Cerebellar nuclear complex (tissue), 1 donor: ENCODE measurements around the gene PRKG2.
"Not testable (repeated sequence)": the region's sequence is repeated elsewhere in the genome, so short reads cannot be mapped to it uniquely, and the experiment has no call there.

Source experiments
- DNase-seq, 2 experiments: peaks; one replicate each; lab custom pipeline; 2025; lab: John Stamatoyannopoulos, UW

The PRKG2 gene, protein sequence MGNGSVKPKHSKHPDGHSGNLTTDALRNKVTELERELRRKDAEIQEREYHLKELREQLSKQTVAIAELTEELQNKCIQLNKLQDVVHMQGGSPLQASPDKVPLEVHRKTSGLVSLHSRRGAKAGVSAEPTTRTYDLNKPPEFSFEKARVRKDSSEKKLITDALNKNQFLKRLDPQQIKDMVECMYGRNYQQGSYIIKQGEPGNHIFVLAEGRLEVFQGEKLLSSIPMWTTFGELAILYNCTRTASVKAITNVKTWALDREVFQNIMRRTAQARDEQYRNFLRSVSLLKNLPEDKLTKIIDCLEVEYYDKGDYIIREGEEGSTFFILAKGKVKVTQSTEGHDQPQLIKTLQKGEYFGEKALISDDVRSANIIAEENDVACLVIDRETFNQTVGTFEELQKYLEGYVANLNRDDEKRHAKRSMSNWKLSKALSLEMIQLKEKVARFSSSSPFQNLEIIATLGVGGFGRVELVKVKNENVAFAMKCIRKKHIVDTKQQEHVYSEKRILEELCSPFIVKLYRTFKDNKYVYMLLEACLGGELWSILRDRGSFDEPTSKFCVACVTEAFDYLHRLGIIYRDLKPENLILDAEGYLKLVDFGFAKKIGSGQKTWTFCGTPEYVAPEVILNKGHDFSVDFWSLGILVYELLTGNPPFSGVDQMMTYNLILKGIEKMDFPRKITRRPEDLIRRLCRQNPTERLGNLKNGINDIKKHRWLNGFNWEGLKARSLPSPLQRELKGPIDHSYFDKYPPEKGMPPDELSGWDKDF

DNA sequence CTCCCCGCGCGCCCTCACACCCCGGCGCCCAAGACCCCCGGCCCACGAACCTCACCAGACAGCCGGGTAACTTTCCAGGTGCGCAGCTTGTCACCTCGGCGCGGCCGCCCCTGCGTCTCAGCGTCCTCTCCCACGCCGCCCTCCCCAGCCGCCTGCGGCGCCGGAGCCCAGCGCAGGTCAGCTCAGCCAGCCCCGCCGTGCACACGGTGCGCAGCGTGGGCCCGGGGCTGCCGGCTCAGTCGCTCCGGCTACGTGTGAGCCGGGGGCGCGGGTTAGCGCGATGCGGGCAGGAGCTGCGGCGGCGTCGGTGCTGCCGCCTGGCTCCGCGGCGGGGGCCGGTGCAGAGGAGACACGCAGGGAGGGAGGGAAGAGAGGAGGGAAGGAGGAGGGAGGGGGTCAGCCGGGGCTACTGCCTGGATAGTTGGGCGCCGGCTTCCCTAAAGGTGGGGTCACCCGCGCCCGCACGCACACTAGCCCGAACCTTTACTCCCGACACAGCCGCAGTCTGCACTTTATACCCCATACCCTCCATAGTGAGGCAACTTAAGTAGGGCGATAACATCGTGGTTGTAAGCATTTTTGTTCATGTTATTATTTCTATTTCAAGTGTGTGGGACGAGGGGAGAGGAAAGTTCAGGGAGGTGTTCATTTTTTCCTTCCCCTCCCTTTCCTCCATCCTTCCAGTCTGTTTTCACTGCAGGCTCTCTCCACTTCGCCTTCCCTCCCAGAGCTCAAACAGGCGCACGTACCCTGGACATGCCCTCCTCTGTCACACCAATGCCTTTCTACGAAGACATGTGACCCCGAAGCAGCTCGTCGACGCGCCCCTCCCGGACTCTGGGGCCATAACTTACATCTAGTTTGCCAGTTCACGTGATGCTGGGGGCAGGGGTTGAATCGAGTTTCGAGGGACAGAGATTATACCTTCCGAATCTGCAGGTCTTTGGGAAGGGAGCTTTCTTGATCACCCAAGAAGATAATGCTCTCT lies at the start of gene PRKG2:
TSS of gene PRKG2 (minus strand) at position 342 of the 988 bp plus-strand sequence. CDS start 10,175 bp downstream, outside the sequence.
- DNase-seq: no peak

DNA sequence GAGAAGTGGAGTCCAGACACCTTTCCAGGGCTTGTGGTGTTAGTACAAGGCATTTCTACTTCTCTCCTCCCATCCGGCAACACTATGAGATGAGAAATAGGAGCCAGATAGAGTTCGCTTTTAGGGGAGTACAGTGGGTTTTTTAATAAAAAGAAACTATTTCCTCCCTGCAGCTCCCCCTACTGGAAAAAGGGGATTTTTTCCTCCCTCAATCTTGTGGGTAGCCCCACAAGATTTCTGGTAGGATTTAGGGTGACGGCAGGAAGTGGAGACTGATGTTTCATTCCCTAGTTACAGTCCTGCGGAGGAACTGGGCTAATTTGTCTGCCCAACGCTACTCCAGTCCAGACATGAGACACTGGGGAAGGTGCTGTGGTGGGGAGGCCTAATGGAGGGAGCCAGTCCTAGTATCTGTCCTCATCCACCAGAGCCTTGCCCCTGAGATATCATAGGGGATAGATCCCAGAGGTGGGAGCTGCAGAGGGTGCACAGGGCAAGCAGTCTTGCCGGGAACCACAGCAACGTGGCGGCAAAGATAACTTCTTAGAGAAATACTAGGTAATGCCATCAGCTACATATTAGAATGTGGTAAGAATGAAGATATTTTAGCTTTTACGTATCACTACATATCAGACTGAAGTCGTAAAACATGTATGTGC lies 45.5 kb upstream of the PRKG2 start:
- DNase-seq: no peak

DNA sequence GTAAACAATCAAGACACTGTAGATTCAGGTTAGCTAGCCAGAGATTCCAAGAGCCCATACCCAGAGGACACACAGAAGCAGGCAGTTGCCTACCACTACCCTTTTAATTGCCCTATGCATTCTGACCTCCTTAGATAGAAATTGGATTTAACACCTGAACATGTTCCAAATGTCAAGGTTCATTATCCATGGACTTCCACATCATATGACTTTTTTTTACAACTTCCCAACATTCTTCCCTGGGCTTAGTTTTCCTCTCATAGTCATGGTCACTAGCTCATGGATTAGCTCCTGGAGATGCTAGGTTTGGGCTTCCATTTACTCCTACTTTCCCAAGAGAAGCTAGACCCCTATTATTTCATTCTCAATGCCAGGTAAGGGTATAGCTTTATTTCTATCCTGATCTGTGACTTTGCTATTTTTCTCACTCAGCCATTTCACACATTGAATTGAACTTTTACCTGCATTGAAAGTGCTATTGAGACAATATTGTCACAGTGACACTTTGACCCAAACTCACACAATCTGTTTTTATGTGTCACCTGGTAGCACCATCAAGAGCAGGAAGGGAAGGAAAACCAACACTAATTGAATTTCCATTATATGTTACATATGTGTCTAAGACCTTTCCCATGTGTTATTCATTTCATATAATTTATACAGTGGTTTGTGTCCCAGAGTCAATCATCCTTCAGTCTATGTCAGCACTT lies 44.0 kb upstream of the PRKG2 start:
- DNase-seq: no peak

DNA sequence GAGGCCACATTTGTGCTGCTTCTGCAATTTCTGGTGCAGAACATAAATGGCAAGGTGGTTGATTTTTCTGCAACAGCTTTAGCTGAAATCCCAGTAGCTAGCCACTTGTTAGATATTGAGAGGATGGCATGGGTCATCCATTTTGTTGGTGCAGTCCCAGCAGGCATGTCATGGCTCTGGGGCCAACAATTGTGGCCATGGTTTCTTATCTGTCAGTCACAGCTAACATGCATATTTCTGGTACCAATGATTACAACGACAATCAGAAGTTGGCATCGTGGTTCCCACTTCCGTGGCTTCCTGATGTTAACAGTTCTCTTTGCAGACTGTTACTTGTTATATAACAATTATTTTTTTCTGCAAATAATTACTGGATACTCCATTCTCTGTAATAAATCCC lies 42.8 kb upstream of the PRKG2 start:
- no peak for DNase-seq

DNA sequence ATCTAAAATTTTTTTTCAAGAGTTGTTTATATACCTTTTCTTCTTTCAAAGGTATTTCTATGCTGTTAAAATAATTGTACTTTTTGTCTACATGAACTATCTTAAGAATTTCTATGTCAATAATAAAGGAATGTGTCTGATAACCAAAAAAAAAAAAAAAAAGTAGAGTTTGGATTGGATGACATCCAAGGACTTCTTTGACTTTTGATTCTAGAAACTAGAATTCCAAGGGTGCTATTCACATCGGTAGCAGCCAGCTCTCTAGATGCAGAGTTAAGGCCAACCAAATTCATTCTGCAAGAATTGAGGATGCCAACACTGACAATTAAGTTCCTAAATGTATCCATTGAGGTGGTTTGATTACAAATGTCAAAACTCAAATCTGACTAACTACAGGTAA lies 42.0 kb upstream of the PRKG2 start:
- no peak for DNase-seq

DNA sequence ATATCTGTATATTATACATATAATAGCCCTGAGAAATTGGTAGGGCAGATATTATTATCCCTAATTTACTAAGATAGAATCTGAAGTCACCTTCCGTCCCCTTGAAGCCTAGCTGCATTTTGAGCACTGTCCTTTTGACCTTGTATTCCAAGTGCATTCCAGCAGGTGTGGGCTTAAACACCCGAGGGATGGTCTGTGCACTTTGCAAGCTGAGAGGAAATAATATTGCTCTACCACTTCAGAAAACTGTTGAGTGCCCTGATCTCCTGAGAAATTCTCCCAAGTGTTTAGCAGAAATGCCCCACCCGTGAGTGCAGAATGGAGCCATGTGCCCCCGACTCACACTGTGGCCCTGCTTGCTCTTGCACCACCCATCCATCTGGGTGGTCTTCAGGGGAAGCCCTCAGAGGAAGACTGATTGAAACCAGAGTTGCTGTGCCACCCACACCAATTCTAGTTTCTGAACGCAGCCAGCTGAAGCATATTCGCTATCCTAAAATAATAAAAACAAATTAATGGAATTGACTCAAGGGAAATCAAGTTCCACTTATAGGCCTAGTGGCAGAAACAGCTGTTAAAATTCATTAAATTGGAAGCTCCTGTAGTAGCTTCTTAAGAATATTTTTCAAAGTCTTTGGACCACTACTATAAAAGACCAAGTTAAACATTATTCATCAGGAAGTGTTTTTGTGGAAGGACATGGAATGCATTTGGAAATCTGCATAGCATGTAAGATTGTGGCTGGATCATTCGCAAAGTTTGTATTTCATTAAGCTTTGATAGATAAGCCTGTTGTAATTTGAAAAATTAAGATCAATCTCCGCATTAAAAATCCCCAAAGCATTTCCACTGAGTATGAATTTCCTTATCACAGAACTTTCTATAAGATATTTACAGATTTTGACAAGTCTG lies 41.3 kb upstream of the PRKG2 start:
- no peak for DNase-seq

DNA sequence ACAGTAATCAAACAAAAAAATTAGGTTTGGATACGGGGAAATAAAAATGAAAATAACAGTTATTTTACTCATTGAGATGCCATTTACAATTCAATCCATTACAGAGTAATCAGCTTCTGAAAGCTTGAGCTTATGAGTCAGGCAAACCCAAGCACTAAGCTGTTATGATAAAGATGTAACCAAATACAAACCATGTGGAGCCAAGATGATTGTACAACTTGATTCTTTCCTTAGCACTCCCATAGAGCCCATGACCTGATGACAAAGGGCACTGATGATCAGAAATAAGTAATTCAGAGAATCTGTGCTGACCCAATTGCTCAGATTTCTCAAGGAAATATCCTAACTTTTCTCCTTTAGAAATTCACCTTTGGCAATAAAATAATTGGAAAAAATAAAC lies 40.5 kb upstream of the PRKG2 start:
- DNase-seq: no peak

DNA sequence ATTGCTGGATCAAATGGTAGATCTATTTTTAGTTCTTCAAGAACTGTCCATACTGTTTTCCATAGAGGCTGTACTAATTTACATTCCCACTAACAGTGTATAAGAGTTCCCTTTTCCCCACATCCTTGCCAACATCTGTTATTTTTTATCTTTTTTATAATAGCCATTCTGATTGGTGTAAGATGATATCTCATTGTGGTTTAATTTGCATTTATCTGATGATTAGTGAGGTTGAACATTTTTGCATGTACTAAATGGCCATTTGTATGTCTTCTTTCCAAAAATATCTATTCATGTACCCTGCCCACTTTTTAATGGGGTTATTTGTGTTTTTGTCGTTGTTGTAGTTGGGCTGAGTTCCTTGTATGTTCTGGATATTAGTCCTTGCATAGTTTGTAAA lies 35.4 kb upstream of the PRKG2 start:
- no peak for DNase-seq

DNA sequence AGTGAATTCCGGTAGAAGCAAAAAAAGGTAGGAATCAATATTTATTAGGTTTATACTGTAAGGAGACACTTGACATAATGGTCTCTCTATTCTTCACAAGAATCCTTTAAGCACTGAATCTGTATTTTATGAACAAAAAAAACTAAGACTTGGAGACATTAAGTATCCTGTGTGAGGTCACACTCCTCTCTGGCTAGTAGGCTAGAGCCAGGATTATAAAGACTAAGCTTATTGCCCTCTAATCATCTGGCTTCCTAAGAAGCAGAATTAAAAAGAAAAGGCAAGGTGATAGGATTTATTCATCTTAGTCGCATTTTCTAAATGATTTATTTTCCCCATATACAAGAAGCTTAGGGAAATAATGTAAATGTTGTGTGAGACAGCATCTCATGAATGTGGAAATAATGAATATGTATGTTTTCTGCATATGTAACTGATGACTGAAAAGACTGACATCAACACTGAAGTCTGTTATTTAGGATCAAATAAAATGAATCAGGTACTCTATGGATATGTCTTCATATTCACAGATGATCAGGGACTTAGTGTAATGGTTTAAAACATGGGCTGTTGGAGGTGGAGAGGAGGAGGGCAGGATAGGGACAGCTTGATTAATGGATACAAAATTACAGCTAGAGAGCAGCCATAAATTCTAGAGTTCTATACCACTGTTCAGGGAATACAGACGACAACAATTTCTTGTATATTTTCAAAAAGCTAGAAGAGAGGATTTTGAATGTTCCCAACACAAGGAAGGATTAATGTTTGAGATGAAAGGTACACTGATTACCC lies 30.4 kb upstream of the PRKG2 start:
- DNase-seq: no peak

DNA sequence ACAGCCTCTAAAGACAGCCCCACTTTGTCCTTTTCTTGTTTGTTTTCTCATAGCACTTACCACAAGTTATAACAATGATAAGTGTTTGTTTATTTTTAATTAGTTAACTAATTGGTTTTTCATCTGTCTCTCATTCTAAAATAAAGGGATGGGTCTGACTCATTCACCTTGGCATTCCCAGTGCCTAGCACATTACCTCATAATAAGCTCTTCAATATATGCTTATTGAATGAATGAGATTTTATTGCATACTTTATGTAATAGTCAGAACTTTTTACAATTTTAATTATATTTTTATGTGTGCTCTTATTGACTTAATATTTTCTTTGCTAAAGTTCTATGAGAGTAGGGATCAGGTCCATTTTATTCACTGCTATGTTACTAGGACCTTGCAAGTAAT lies 22.8 kb upstream of the PRKG2 start:
- no peak for DNase-seq

DNA sequence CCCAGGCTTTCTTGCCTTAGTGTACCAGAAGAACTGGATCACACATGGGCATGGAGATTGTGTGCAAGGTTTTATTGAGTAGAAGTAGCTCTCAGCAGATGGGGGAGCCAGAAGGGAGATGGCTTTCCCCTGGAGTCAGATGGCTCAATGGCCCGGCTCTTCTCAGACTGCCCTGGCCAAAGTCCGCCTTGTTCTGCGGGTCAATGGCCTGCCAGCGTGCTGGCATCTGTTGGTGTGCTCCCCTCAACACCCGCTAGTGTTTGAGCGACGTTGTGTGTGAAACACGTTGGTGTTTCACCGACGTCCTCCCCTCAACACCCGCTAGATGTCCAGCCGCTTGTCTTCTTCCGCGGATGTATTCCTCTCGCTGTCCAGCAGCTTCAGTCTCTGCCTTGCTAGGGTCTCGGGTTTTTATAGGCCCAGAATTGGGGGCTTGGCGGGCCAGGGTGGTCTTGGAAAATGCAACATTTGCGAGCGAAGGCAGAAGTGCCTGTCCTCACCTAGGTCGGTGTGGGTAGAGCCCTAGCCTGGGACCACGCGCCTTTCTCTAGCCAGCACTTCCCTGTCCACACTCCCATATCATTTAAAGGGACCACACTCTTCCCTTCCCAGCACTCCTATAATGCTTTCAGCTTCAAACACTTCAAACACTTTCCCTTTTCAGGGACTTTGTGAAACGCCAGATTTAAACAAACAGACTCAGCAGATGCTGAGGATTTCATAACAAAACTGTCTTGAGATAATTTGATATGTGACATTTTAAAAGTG lies 21.1 kb upstream of the PRKG2 start:
- DNase-seq: no peak

DNA sequence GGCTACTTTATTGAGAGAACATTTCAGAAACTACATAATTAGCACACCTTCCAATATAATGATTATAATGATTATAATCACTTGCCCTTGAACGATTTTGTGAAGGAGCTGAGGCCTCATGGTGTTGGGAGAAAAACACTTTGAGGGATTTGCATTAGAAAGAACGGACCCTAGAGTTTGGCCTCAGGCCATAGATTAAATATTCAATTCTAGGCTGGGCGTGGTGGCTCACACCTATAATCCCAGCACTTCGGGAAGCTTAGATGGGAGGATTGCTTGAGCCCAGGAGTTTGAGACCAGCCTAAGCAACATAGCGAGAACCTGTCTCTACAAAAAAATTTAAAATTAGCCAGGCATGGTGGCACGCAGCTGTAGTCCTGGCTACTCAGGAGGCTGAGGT lies 12.9 kb upstream of the PRKG2 start:
- DNase-seq: no peak

DNA sequence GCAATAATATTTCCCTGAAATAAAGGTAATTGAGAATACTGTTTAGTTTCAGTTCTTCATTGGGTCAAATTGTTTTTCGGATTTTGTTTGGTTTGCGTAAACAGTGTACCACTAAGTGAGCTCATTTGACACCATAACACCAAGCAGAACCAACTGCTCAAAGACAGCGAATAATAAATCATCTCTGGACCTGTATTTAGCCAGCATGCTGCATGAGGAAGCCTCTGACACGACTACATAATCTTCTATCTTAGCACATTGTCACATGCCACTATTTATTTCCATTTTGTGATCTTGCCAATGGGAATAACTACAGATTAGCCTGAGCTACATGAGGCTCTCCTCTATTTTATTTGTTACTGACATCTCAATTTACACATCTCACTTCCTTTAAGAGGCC lies 12.1 kb upstream of the PRKG2 start:
- DNase-seq: no peak

DNA sequence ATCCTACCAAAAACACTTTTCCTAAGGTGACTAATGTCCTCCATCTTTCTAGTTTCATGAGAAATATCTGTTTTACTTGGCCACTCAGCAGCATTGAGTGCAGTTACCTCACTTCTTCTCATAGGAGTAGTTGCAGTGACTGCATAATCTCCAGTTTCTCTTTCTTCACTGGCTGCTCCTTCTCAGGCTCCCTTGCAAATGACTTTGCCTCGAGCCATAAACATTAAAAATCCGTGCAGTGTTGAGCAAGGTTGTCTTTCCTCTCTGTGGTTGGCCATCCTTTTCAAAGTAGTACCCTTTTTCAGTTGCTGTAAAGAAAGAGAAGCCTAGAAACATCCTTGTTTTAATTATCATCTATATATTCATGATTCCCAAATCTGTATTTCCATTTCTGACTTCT lies 10.2 kb upstream of the PRKG2 start:
- no peak for DNase-seq

DNA sequence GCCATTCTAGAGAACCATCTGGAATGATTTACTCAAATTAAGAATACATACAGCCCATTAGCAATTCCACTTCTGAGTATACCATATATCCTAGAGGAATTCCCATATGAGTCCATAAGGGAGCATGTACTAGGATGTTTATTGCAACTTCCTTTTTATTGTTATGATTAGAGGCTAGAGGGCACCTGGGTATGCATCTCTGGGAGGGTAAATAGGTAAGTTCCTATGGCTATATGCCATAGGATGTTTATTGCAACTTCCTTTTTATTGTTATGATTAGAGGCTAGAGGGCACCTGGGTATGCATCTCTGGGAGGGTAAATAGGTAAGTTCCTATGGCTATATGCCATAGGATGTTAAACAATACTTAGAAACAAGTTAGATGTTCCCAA lies 7.1 kb upstream of the PRKG2 start:
- not testable (repeated sequence) for DNase-seq

DNA sequence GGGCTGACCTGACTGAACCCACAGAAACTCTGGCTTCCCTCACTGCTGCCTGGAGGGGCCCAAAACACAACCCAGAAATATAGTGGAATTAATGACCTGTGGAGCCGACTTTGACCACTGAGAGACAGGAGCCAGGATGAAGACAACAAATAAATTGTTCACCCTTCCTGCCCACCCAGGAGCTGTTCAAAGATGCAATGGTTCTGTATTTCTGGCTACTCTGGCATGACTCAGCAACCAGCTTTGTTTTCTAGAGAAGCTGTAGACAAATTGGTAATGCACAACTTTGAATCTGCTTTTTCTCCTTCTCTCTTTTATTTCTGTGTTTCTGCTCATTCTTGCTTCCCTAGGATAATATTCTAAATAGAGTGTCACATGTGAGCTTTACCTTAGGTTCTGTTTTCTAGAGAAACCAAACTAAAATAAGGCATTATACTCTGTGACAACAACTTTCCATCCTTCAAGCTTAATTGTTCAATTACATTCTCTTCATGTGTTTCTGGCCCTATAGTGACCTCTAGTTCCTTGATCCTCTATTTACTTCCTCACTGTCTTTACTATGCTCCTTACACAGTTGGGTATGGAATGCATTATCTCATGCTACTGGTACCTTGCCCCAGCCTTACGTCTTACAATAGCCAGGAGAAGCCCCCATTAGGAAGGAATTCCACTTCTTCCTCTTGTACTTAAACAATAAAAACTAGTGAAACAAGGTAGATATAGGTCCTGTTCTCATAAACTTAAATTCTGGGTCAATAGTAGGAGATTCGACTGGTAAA lies 6.5 kb upstream of the PRKG2 start:
- DNase-seq: no peak

DNA sequence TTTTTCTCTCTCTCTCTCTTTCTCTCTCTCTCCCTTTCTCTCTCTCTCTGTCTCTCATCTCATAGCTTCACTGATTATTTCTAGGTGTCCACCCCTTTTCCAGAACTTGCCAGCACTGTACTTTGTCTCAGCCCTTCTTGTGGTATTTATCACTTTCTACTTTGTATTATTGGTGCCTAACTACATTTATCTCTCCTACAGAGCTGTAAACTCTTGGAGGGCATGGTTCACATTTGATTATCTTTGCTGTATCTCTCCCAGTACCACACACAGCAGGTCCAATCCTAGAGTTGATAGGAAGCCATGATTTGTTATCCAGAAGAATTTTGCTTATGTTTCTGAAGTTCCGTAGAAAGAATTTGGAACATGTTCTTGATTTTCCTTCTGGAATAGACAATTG lies 5.2 kb upstream of the PRKG2 start:
- no peak for DNase-seq

DNA sequence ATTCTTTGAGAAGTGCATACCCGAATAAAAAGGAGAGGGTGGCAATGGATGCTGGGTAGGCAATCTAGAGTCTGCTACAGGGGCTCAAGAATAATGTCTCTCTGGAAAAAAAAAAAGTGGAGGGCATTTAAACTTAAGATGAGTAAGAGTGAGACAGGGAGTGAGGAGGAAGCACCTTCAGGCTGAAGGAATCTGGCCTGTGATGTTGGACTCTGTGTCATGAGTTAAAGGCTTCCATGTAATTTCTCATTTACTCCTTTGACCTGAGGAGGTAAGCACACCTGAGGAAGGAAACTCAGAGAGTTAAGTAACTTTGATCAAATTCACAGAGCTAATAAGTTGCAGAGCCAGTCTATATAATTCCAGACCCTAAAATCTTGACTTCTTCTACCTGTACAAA lies 3.2 kb upstream of the PRKG2 start:
- DNase-seq: no peak
